ENCODE data around the gene SLC12A5.

SLC12A5 gene

GRCh38 chr20:46035253-46035652 lies 6.2 kb downstream of the SLC12A5 start:
- no peak for DNase-seq
- Histone ChIP-seq H3K4me3 (ENCODE audit: low read depth, low read length) (no peak overlapping the region), H3K79me1 (ENCODE audit: low read length) (no peaks in the 10 kb centered on the region), H4K8ac (ENCODE audit: low read depth, low read length) (no peak overlapping the region), H2BK120ac (ENCODE audit: insufficient read depth, low read length, poor library complexity) (no peak overlapping the region), H4K91ac (ENCODE audit: low read depth, low read length) (no peak overlapping the region), H3K79me2 (ENCODE audit: control insufficient read depth, insufficient read depth, low read length, poor library complexity) (no peaks in the 10 kb centered on the region), H2BK5ac (ENCODE audit: low read depth, low read length, poor library complexity) (no peak overlapping the region), H2AFZ (ENCODE audit: insufficient read depth, low read length, poor library complexity) (no peak overlapping the region), H4K12ac (ENCODE audit: low read depth, low read length) (no peak overlapping the region), H3K23ac (ENCODE audit: low read length) (no peak overlapping the region), H3K36me3 (ENCODE audit: control insufficient read depth in 1 of 2, insufficient read depth in 2 of 2, low read length in 2 of 2) (no peaks in the 10 kb centered on the region), H3K9me3 (ENCODE audit: insufficient read depth, low read depth, low read length) (peaks cover 1% of the 10 kb centered on the region), H3K9ac (ENCODE audit: low read length) (no peak overlapping the region), H3K27ac (ENCODE audit: low read depth, low read length) (no peak overlapping the region), H3K18ac (ENCODE audit: low read length) (no peak overlapping the region), H3K14ac (ENCODE audit: low read length) (no peak overlapping the region), H3K4me2 (ENCODE audit: low read length) (no peak overlapping the region), H3K4me1 (ENCODE audit: control insufficient read depth in 1 of 2, insufficient read depth in 2 of 2, low read length in 2 of 2) (peaks cover 0 to 5% of the 10 kb centered on the region in 2 experiments), H3K4ac (ENCODE audit: low read depth, low read length) (no peak overlapping the region), H2BK12ac (ENCODE audit: low read length) (no peak overlapping the region), H3K27me3 (ENCODE audit: insufficient read depth, low read length) (peaks cover 47% of the 10 kb centered on the region), H2AK5ac (ENCODE audit: low read length) (no peak overlapping the region)
- WGBS (ENCODE audit: extremely low coverage, insufficient coverage, insufficient read length): 100% methylated on average over 2 of the region's 5 CpGs

GRCh38 chr20:46035713-46036112 lies 6.7 kb downstream of the SLC12A5 start:
- H3K4me2 ChIP-seq (ENCODE audit: low read length): no peak overlapping the region
- WGBS (ENCODE audit: extremely low coverage, insufficient coverage, insufficient read length): no CpG with 5 or more reads among the region's 6 CpGs
- DNase-seq: no peak

GRCh38 chr20:46036370-46036769 lies 7.4 kb downstream of the SLC12A5 start:
- H3K79me1 ChIP-seq (ENCODE audit: low read length): no peaks in the 10 kb centered on the region
- H2BK5ac ChIP-seq (ENCODE audit: low read depth, low read length, poor library complexity): no peak overlapping the region
- no peak overlapping the region for H2AK5ac ChIP-seq (ENCODE audit: low read length)
- WGBS (ENCODE audit: extremely low coverage, insufficient coverage, insufficient read length): no CpG with 5 or more reads among the region's 8 CpGs
- peaks cover 36% of the 10 kb centered on the region for H3K27me3 ChIP-seq (ENCODE audit: insufficient read depth, low read length)
- H3K4me2 ChIP-seq (ENCODE audit: low read length): no peak overlapping the region
- H3K36me3 ChIP-seq (ENCODE audit: control insufficient read depth in 1 of 2, insufficient read depth in 2 of 2, low read length in 2 of 2): no peaks in the 10 kb centered on the region
- no peak for DNase-seq
- H3K14ac ChIP-seq (ENCODE audit: low read length): no peak overlapping the region
- H3K27ac ChIP-seq (ENCODE audit: low read depth, low read length): no peak overlapping the region
- H4K91ac ChIP-seq (ENCODE audit: low read depth, low read length): no peak overlapping the region
- H3K4me3 ChIP-seq (ENCODE audit: low read depth, low read length): no peak overlapping the region
- H3K4ac ChIP-seq (ENCODE audit: low read depth, low read length): no peak overlapping the region
- H2AFZ ChIP-seq (ENCODE audit: insufficient read depth, low read length, poor library complexity): no peak overlapping the region
- H3K4me1 ChIP-seq (ENCODE audit: control insufficient read depth in 1 of 2, insufficient read depth in 2 of 2, low read length in 2 of 2): peaks cover 0 to 5% of the 10 kb centered on the region in 2 experiments
- H2BK12ac ChIP-seq (ENCODE audit: low read length): no peak overlapping the region
- no peak overlapping the region for H3K23ac ChIP-seq (ENCODE audit: low read length)
- no peak overlapping the region for H4K8ac ChIP-seq (ENCODE audit: low read depth, low read length)
- H4K12ac ChIP-seq (ENCODE audit: low read depth, low read length): no peak overlapping the region
- no peak overlapping the region for H3K9ac ChIP-seq (ENCODE audit: low read length)
- no peaks in the 10 kb centered on the region for H3K79me2 ChIP-seq (ENCODE audit: control insufficient read depth, insufficient read depth, low read length, poor library complexity)
- H3K18ac ChIP-seq (ENCODE audit: low read length): no peak overlapping the region
- no peak overlapping the region for H2BK120ac ChIP-seq (ENCODE audit: insufficient read depth, low read length, poor library complexity)
- peaks cover 1% of the 10 kb centered on the region for H3K9me3 ChIP-seq (ENCODE audit: insufficient read depth, low read depth, low read length)

More at GRCh38 chr20:46035713-46036112, 6.7 kb downstream of the SLC12A5 start:
- Histone ChIP-seq H3K36me3 (ENCODE audit: control insufficient read depth in 1 of 2, insufficient read depth in 2 of 2, low read length in 2 of 2) (no peaks in the 10 kb centered on the region), H3K4ac (ENCODE audit: low read depth, low read length) (no peak overlapping the region), H2AFZ (ENCODE audit: insufficient read depth, low read length, poor library complexity) (no peak overlapping the region), H4K91ac (ENCODE audit: low read depth, low read length) (no peak overlapping the region), H2BK5ac (ENCODE audit: low read depth, low read length, poor library complexity) (no peak overlapping the region), H3K4me3 (ENCODE audit: low read depth, low read length) (no peak overlapping the region), H3K9ac (ENCODE audit: low read length) (no peak overlapping the region), H4K8ac (ENCODE audit: low read depth, low read length) (no peak overlapping the region), H2BK120ac (ENCODE audit: insufficient read depth, low read length, poor library complexity) (no peak overlapping the region), H2AK5ac (ENCODE audit: low read length) (no peak overlapping the region), H3K9me3 (ENCODE audit: insufficient read depth, low read depth, low read length) (peaks cover 1% of the 10 kb centered on the region), H3K79me2 (ENCODE audit: control insufficient read depth, insufficient read depth, low read length, poor library complexity) (no peaks in the 10 kb centered on the region), H2BK12ac (ENCODE audit: low read length) (no peak overlapping the region), H3K23ac (ENCODE audit: low read length) (no peak overlapping the region), H3K4me1 (ENCODE audit: control insufficient read depth in 1 of 2, insufficient read depth in 2 of 2, low read length in 2 of 2) (peaks cover 0 to 5% of the 10 kb centered on the region in 2 experiments), H3K79me1 (ENCODE audit: low read length) (no peaks in the 10 kb centered on the region), H3K18ac (ENCODE audit: low read length) (no peak overlapping the region), H3K14ac (ENCODE audit: low read length) (no peak overlapping the region), H3K27me3 (ENCODE audit: insufficient read depth, low read length) (peaks cover 42% of the 10 kb centered on the region), H3K27ac (ENCODE audit: low read depth, low read length) (no peak overlapping the region), H4K12ac (ENCODE audit: low read depth, low read length) (no peak overlapping the region)

GRCh38 chr20:46037036-46037435 lies 8.0 kb downstream of the SLC12A5 start:
- Histone ChIP-seq H3K14ac (ENCODE audit: low read length) (no peak overlapping the region), H3K4me1 (ENCODE audit: control insufficient read depth in 1 of 2, insufficient read depth in 2 of 2, low read length in 2 of 2) (no peaks in the 10 kb centered on the region), H2BK5ac (ENCODE audit: low read depth, low read length, poor library complexity) (no peak overlapping the region), H3K27me3 (ENCODE audit: insufficient read depth, low read length) (peaks cover 29% of the 10 kb centered on the region), H2BK120ac (ENCODE audit: insufficient read depth, low read length, poor library complexity) (no peak overlapping the region), H4K8ac (ENCODE audit: low read depth, low read length) (no peak overlapping the region), H3K36me3 (ENCODE audit: control insufficient read depth in 1 of 2, insufficient read depth in 2 of 2, low read length in 2 of 2) (no peaks in the 10 kb centered on the region), H3K23ac (ENCODE audit: low read length) (no peak overlapping the region), H3K4ac (ENCODE audit: low read depth, low read length) (no peak overlapping the region), H2AK5ac (ENCODE audit: low read length) (no peak overlapping the region), H3K27ac (ENCODE audit: low read depth, low read length) (no peak overlapping the region), H3K79me2 (ENCODE audit: control insufficient read depth, insufficient read depth, low read length, poor library complexity) (no peaks in the 10 kb centered on the region), H3K18ac (ENCODE audit: low read length) (no peak overlapping the region), H4K91ac (ENCODE audit: low read depth, low read length) (no peak overlapping the region), H4K12ac (ENCODE audit: low read depth, low read length) (no peak overlapping the region), H3K4me2 (ENCODE audit: low read length) (no peak overlapping the region), H2BK12ac (ENCODE audit: low read length) (no peak overlapping the region), H3K4me3 (ENCODE audit: low read depth, low read length) (no peak overlapping the region), H3K9me3 (ENCODE audit: insufficient read depth, low read depth, low read length) (peaks cover 1% of the 10 kb centered on the region), H3K9ac (ENCODE audit: low read length) (no peak overlapping the region), H2AFZ (ENCODE audit: insufficient read depth, low read length, poor library complexity) (no peak overlapping the region), H3K79me1 (ENCODE audit: low read length) (no peaks in the 10 kb centered on the region)
- DNase-seq: no peak
- WGBS (ENCODE audit: extremely low coverage, insufficient coverage, insufficient read length): no CpG with 5 or more reads among the region's 5 CpGs

Data from trophoblast cell (in vitro differentiated cells and primary cell).